GM18507 (cell line): Measurements from ENCODE around the gene SSH2.
"Not testable (repeated sequence)": the region's sequence is repeated elsewhere in the genome, so short reads cannot be mapped to it uniquely, and the experiment has no call there.

Experiments
- DNase-seq: peaks from one replicate; pipeline ENCODE4 v3.0.0; 2011; ENCODE audit warnings: low read depth; ENCODE audit not compliant: insufficient read length; ENCODE audit errors: extremely low spot score
- FAIRE-seq: peaks from 2 replicates; lab custom pipeline; 2011; peaks lifted over from hg19 to GRCh38; lab: Jason Lieb, UNC

Gene SSH2

GRCh38 chr17:29881256-29881655 lies 48.8 kb downstream of the SSH2 start:
- DNase-seq (no peak), FAIRE-seq (no peak)

- DNase-seq (no peak), FAIRE-seq (no peak)
These were observed 50.0 kb downstream of the SSH2 start for GRCh38 chr17:29880031-29880430.

GRCh38 chr17:29874931-29875596 lies 55.0 kb downstream of the SSH2 start:
- FAIRE-seq (no peak), DNase-seq (no peak)

- not testable (repeated sequence) for FAIRE-seq, DNase-seq
These were observed 55.7 kb downstream of the SSH2 start for GRCh38 chr17:29874358-29874757.

- FAIRE-seq = no peak
- DNase-seq = no peak
These were observed 56.6 kb downstream of the SSH2 start for GRCh38 chr17:29873476-29873875.

- DNase-seq = no peak
- no peak for FAIRE-seq
These were observed 59.1 kb downstream of the SSH2 start for GRCh38 chr17:29870836-29871465.

GRCh38 chr17:29867643-29868181 lies 62.3 kb downstream of the SSH2 start:
- FAIRE-seq (peak; percentile 42), DNase-seq (no peak)

- DNase-seq = no peak
- FAIRE-seq = no peak
These were observed 63.2 kb downstream of the SSH2 start for GRCh38 chr17:29866746-29867404.

- DNase-seq (no peak), FAIRE-seq (no peak)
These were observed 65.4 kb downstream of the SSH2 start for GRCh38 chr17:29864615-29865014.

- DNase-seq, FAIRE-seq: not testable (repeated sequence)
These were observed 65.9 kb downstream of the SSH2 start for GRCh38 chr17:29864123-29864522.

- FAIRE-seq = no peak
These were observed 67.1 kb downstream of the SSH2 start for GRCh38 chr17:29862951-29863350.

GRCh38 chr17:29862127-29862526 lies 67.9 kb downstream of the SSH2 start:
- FAIRE-seq (no peak), DNase-seq (no peak)

More at GRCh38 chr17:29862951-29863350, 67.1 kb downstream of the SSH2 start:
- DNase-seq = no peak

- not testable (repeated sequence) for FAIRE-seq, DNase-seq
These were observed 70.6 kb downstream of the SSH2 start for GRCh38 chr17:29859445-29859844.

- FAIRE-seq = no peak
- DNase-seq = no peak
These were observed 72.2 kb downstream of the SSH2 start for GRCh38 chr17:29857823-29858222.

- not testable (repeated sequence) for FAIRE-seq, DNase-seq
These were observed 72.9 kb downstream of the SSH2 start for GRCh38 chr17:29857105-29857504.

GRCh38 chr17:29855686-29856085 lies 74.3 kb downstream of the SSH2 start:
- FAIRE-seq = no peak
- DNase-seq = no peak

- FAIRE-seq (no peak), DNase-seq (no peak)
These were observed 81.3 kb downstream of the SSH2 start for GRCh38 chr17:29848737-29849136.

- no peak for FAIRE-seq
- no peak for DNase-seq
These were observed 82.3 kb downstream of the SSH2 start for GRCh38 chr17:29847527-29848400.

- DNase-seq (no peak), FAIRE-seq (no peak)
These were observed 82.9 kb downstream of the SSH2 start for GRCh38 chr17:29847118-29847517.

- no peak for FAIRE-seq
These were observed 83.7 kb downstream of the SSH2 start for GRCh38 chr17:29846298-29846697.

More at GRCh38 chr17:29846298-29846697, 83.7 kb downstream of the SSH2 start:
- DNase-seq = no peak
